K562 (cell line): Measurements from ENCODE around the gene CACNA2D3. TPM values are rescaled to one million over a fixed set of nuclear protein-coding genes. Genes with fewer than 3 reads are reported as not detected.

Source experiments
- ATAC-seq: fragments of 200-7000 bp; cut with Tn5 transposase; 3 replicates; pipeline ENCODE4 v1.9.1; 2020; ENCODE audit warnings: moderate library complexity
- BruUV-seq: library from RNA; stranded (reverse); fragments of 400-500 nt; replicated peaks from 2 replicates; lab custom pipeline; 2021; lab: Mats Ljungman, UMichigan
- CTCF ChIA-PET: fragments of 300-600 bp; formaldehyde crosslinking; extraction: SDS; loops from one replicate; lab custom pipeline; 2021; ENCODE audit warnings: low intra/inter-chr PET ratio; lab: Yijun Ruan, JAX
- POLR2A ChIA-PET: fragments of 300-600, 350-650 bp; sonication (Branson Sonifier 250); formaldehyde crosslinking; extraction: SDS; loops from one replicate; lab custom pipeline; 2021; ENCODE audit warnings: antibody characterized with exemption, inconsistent platforms; lab: Yijun Ruan, JAX
- DNase-seq, 4 experiments: peaks; one replicate each; pipeline versions ENCODE4 v3.0.0 to v3.0.0-alpha.2; 2011 to 2018; ENCODE audit warnings: low spot score in 3 of 4, mixed read lengths in 3 of 4; ENCODE audit errors: extremely low read depth in 1 of 4
- FAIRE-seq: peaks from 2 replicates; lab custom pipeline; 2011; peaks lifted over from hg19 to GRCh38; lab: Jason Lieb, UNC
- H2AFZ ChIP-seq: 2 replicates; pipeline ENCODE4 v1.6.0; 2011; ENCODE audit warnings: low read depth, low read length, control low read depth, inconsistent platforms
- H3K27ac ChIP-seq: fragments of 200-600 bp; 3 replicates; pipeline ENCODE4 v1.8.0; 2011; ENCODE audit warnings: low read depth, mild to moderate bottlenecking, control low read depth, inconsistent platforms, low read length, moderate library complexity, mixed read lengths; ENCODE audit errors: extremely low read depth
- H3K27me3 ChIP-seq, 2 experiments: fragments of 300-600 bp in 1 of 2; 2 replicates in 1 of 2; 3 replicates in 1 of 2; pipeline versions ENCODE4 v1.6.0 to v1.8.0; 2011; ENCODE audit warnings: inconsistent platforms in 2 of 2, low read length in 2 of 2, mild to moderate bottlenecking in 1 of 2, mixed read lengths in 1 of 2, moderate library complexity in 1 of 2; ENCODE audit not compliant: control insufficient read depth in 2 of 2, insufficient read depth in 2 of 2
- H3K36me3 ChIP-seq: fragments of 300-600 bp; 3 replicates; pipeline ENCODE4 v1.8.0; 2011; ENCODE audit warnings: mild to moderate bottlenecking, low read length, inconsistent platforms; ENCODE audit not compliant: control insufficient read depth, insufficient read depth
- H3K4me1 ChIP-seq, 2 experiments: fragments of 200-600 bp in 1 of 2; replicated peaks in 1 of 2; 2 replicates in 1 of 2; 3 replicates in 1 of 2; pipeline versions ENCODE4 v1.5.1 to v1.8.0; 2011; ENCODE audit warnings: inconsistent platforms in 2 of 2, low read length in 2 of 2, mild to moderate bottlenecking in 1 of 2, mixed read lengths in 1 of 2, moderate library complexity in 1 of 2; ENCODE audit not compliant: control insufficient read depth in 2 of 2, insufficient read depth in 2 of 2
- H3K4me2 ChIP-seq: 2 replicates; pipeline ENCODE4 v1.6.1; 2011; ENCODE audit warnings: low read length, control low read depth, inconsistent platforms, mixed read lengths; ENCODE audit not compliant: insufficient read depth
- H3K4me3 ChIP-seq: fragments of 200-600 bp; sonication (generic), shearing (Covaris generic); 2 replicates; pipeline ENCODE4 v1.5.1; 2016; ENCODE audit warnings: control low read depth, inconsistent platforms
- H3K79me2 ChIP-seq: fragments of 200-600 bp; 3 replicates; pipeline ENCODE4 v1.8.0; 2011; ENCODE audit warnings: low read length, inconsistent platforms; ENCODE audit not compliant: control insufficient read depth, insufficient read depth
- H3K9ac ChIP-seq, 2 experiments: 2 replicates each; pipeline versions ENCODE4 v1.6.0 to v1.6.1; 2011; ENCODE audit warnings: low read depth in 2 of 2, low read length in 2 of 2, control low read depth in 1 of 2, inconsistent platforms in 1 of 2, mild to moderate bottlenecking in 1 of 2, mixed read lengths in 1 of 2; ENCODE audit not compliant: insufficient read depth in 1 of 2
- H3K9me1 ChIP-seq: one replicate; pipeline ENCODE4 v1.6.0; 2011; ENCODE audit warnings: inconsistent platforms, mild to moderate bottlenecking, low read length, moderate library complexity; ENCODE audit not compliant: control insufficient read depth, insufficient read depth
- H3K9me3 ChIP-seq: replicated peaks from 2 replicates; pipeline ENCODE4 v1.5.1; 2011; ENCODE audit warnings: low read depth, low read length, inconsistent platforms; ENCODE audit not compliant: control insufficient read depth, insufficient read depth
- H4K20me1 ChIP-seq: replicated peaks from 2 replicates; pipeline ENCODE4 v1.6.1; 2011; ENCODE audit warnings: low read length, inconsistent platforms, mixed read lengths; ENCODE audit not compliant: control insufficient read depth, insufficient read depth
- FOSL1 ChIP-seq: fragments of 200-800 bp; sonication (Bioruptor generic); conservative IDR thresholded peaks from 2 replicates; pipeline ENCODE4 v1.6.1; 2016; ENCODE audit warnings: missing genetic modification characterization, missing compliant biosample characterization
- MCM2 ChIP-seq: fragments of 450-650 bp; IDR thresholded peaks from 2 replicates; pipeline ENCODE4 v1.6.1; 2017; ENCODE audit warnings: low read depth, mild to moderate bottlenecking
- SPI1 ChIP-seq: IDR thresholded peaks from 2 replicates; pipeline ENCODE4 v1.6.1; 2011; ENCODE audit warnings: low read depth, low read length, control low read depth, borderline replicate concordance
- TARDBP ChIP-seq: fragments of 450-650 bp; IDR thresholded peaks from 2 replicates; pipeline ENCODE4 v1.6.1; 2016
- TCFL5 ChIP-seq: fragments of 250-450 bp; sonication (Bioruptor Pico); conservative IDR thresholded peaks from 2 replicates; pipeline ENCODE4 v1.6.1; 2021; ENCODE audit warnings: mild to moderate bottlenecking, moderate library complexity, matching md5 sums
- TFAM ChIP-seq: fragments of 250-450 bp; sonication (Bioruptor Pico); conservative IDR thresholded peaks from 2 replicates; pipeline ENCODE4 v1.5.0; 2021; ENCODE audit warnings: mild to moderate bottlenecking, moderate library complexity
- ZKSCAN3 ChIP-seq: fragments of 250-450 bp; sonication (Bioruptor Pico); IDR thresholded peaks from 2 replicates; pipeline ENCODE4 v1.4.0; 2020
- ZNF253 ChIP-seq: fragments of 250-450 bp; sonication (Bioruptor Pico); conservative IDR thresholded peaks from 2 replicates; pipeline ENCODE4 v1.6.1; 2021; ENCODE audit warnings: mild to moderate bottlenecking
- ZNF695 ChIP-seq: fragments of 450-650 bp; formaldehyde crosslinking; IDR thresholded peaks from 2 replicates; pipeline ENCODE4 v1.4.0; 2020; ENCODE audit warnings: mild to moderate bottlenecking, moderate library complexity
- WGBS: fragments of 100-300 bp; shearing (Covaris generic); methylation state at CpG from one replicate; pipeline ENCODE4 v1.1.6; 2016; ENCODE audit warnings: low coverage, mixed read lengths; ENCODE audit not compliant: insufficient coverage; ENCODE audit errors: missing lambda C conversion rate; 5-methylcytosine and 5-hydroxymethylcytosine counted together
- in situ Hi-C: fragments of 300-500 bp; cut with MboI; formaldehyde crosslinking; loops from 4 replicates; pipeline ENCODE4 v1.15.0; 2018; ENCODE audit warnings: inconsistent platforms, mixed read lengths
- intact Hi-C: fragments of 100-400 bp; cut with micrococcal nuclease; formaldehyde crosslinking; loops from 2 replicates; pipeline ENCODE4 v1.14.2; 2022
- polyA plus RNA-seq, 8 experiments: library from polyadenylated mRNA; depleted of rRNA in 4 of 8; stranded (reverse) in 5 of 8; unstranded in 3 of 8; fragments of >200 nt; fragmentation: Nextera tagmentation in 2 of 8; fragmentation: Illumina TruSeq in 1 of 8; extraction: Ambion mirVana in 2 of 8; extraction: Trizol in 1 of 8; gene quantifications; 2 replicates each; pipeline versions ENCODE4 v1.2.1 to v1.2.3, GENCODE V29; 2011 to 2014; ENCODE audit warnings: inconsistent platforms in 1 of 8, missing spikeins in 1 of 8
- total RNA-seq, 7 experiments: library from RNA; depleted of rRNA in 6 of 7; stranded (reverse); fragments of >200 nt in 6 of 7; fragmentation: Illumina TruSeq in 2 of 7; extraction: Trizol in 2 of 7; gene quantifications; 2 replicates each; pipeline versions ENCODE4 v1.2.1 to v1.2.3, GENCODE V29; 2011 to 2021; ENCODE audit warnings: low replicate concordance in 1 of 7
- TF ChIP-seq, protein P1 (sequence below): sonication (generic); IDR thresholded peaks from 2 replicates; pipeline ENCODE4 v1.6.1; 2016
- TF ChIP-seq, protein P2 (sequence below): fragments of 450-650 bp; IDR thresholded peaks from 2 replicates; pipeline ENCODE4 v1.6.1; 2016; ENCODE audit warnings: low read depth

CACNA2D3 gene
- total and polyA plus RNA-seq, 9 of the 15 experiments (the other 6 are each of a cell fraction or from before 2014, with no cell fraction given), result 0.01 TPM; not detected in 8

DNA sequence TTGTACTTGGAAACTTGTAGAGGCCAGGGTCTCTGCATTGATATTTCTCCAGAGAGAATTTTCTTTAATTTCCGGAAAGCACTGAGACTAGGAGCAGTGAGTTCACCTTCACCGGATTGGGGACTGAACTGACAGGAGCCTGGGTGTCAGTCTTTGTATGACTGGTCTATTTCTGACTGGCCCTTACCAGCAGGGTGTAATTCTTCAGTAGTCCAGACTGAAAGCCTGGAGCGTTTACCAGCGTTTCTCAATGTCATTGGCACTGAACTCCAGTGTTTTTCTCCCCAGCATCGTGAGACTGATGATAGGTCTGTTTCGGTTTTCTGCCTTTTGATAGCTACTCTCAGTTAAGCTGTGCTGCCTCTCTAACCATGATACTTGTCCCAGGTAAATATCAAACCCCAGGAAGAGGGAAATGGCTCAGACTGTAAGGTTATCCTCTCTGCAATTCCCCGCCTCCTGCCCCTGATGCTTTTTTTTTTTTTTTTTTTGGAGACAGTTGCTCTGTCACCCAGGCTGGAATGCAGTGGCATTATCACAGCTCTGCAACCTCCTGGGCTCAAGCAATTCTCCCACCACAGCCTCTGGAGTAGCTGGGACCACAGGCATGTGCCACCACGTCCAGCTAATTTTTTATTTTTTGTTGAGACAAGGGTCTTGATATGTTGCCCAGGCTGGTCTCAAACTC is 103.6 kb downstream of the CACNA2D3 start:
- H4K20me1 ChIP-seq, result no peaks in the 10 kb centered on the region
- no peak overlapping the region for H2AFZ ChIP-seq
- no peaks in the 10 kb centered on the region for H3K79me2 ChIP-seq
- FAIRE-seq, result no peak
- H3K9me3 ChIP-seq, result no peaks in the 10 kb centered on the region
- H3K9me1 ChIP-seq, result no peaks in the 10 kb centered on the region
- H3K4me1 ChIP-seq, result no peaks in the 10 kb centered on the region
- intact Hi-C loops (no loop called here), in situ Hi-C loops (no loop called here)
- CTCF ChIA-PET, result no interaction called here
- H3K4me2 ChIP-seq, result no peak overlapping the region
- no peak overlapping the region for H3K27ac ChIP-seq
- H3K36me3 ChIP-seq, result no peaks in the 10 kb centered on the region
- H3K9ac ChIP-seq, result no peak overlapping the region
- no peaks in the 10 kb centered on the region for H3K27me3 ChIP-seq
- WGBS, result 2% methylated on average over 6 of the region's 8 CpGs
- TF ChIP-seq TFAM (no peak), FOSL1 (no peak), SPI1 (no peak), MCM2 (no peak), ZKSCAN3 (CRISPR knock-in tag) (no peak), ZNF695 (CRISPR knock-in tag) (no peak), TCFL5 (CRISPR knock-in tag) (no peak), TARDBP (no peak), ZNF253 (CRISPR knock-in tag) (no peak)
- TF ChIP-seq, protein P1, sequence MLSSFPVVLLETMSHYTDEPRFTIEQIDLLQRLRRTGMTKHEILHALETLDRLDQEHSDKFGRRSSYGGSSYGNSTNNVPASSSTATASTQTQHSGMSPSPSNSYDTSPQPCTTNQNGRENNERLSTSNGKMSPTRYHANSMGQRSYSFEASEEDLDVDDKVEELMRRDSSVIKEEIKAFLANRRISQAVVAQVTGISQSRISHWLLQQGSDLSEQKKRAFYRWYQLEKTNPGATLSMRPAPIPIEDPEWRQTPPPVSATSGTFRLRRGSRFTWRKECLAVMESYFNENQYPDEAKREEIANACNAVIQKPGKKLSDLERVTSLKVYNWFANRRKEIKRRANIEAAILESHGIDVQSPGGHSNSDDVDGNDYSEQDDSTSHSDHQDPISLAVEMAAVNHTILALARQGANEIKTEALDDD, result no peak
- TF ChIP-seq, protein P2, sequence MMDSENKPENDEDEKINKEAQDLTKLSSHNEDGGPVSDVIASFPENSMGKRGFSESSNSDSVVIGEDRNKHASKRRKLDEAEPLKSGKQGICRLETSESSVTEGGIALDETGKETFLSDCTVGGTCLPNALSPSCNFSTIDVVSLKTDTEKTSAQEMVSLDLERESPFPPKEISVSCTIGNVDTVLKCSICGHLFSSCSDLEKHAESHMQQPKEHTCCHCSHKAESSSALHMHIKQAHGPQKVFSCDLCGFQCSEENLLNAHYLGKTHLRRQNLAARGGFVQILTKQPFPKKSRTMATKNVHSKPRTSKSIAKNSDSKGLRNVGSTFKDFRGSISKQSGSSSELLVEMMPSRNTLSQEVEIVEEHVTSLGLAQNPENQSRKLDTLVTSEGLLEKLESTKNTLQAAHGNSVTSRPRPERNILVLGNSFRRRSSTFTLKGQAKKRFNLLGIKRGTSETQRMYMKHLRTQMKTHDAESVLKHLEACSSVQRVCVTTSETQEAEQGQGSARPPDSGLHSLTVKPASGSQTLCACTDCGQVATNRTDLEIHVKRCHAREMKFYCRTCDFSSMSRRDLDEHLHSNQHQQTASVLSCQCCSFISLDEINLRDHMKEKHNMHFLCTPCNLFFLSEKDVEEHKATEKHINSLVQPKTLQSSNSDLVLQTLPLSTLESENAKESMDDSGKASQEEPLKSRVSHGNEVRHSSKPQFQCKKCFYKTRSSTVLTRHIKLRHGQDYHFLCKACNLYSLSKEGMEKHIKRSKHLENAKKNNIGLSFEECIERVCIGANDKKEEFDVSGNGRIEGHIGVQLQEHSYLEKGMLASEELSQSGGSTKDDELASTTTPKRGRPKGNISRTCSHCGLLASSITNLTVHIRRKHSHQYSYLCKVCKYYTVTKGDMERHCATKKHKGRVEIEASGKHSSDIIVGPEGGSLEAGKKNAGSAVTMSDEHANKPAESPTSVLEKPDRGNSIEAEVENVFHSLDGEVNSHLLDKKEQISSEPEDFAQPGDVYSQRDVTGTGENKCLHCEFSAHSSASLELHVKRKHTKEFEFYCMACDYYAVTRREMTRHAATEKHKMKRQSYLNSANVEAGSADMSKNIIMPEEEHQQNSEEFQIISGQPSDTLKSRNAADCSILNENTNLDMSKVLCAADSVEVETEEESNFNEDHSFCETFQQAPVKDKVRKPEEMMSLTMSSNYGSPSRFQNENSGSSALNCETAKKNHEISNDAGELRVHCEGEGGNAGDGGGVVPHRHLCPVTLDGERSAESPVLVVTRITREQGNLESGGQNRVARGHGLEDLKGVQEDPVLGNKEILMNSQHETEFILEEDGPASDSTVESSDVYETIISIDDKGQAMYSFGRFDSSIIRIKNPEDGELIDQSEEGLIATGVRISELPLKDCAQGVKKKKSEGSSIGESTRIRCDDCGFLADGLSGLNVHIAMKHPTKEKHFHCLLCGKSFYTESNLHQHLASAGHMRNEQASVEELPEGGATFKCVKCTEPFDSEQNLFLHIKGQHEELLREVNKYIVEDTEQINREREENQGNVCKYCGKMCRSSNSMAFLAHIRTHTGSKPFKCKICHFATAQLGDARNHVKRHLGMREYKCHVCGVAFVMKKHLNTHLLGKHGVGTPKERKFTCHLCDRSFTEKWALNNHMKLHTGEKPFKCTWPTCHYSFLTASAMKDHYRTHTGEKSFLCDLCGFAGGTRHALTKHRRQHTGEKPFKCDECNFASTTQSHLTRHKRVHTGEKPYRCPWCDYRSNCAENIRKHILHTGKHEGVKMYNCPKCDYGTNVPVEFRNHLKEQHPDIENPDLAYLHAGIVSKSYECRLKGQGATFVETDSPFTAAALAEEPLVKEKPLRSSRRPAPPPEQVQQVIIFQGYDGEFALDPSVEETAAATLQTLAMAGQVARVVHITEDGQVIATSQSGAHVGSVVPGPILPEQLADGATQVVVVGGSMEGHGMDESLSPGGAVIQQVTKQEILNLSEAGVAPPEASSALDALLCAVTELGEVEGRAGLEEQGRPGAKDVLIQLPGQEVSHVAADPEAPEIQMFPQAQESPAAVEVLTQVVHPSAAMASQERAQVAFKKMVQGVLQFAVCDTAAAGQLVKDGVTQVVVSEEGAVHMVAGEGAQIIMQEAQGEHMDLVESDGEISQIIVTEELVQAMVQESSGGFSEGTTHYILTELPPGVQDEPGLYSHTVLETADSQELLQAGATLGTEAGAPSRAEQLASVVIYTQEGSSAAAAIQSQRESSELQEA, result no peak
- H3K4me3 ChIP-seq, result no peak overlapping the region
- BruUV-seq, result no TSS peak
- DNase-seq, result no peak
- ATAC-seq, result no peak
- POLR2A ChIA-PET, result interaction anchor here (0.5 kb wide), 1 partner anchor 110 kb away, joined by 3 read pairs; no protein-coding TSS in a partner anchor
